Activated naive CD4-positive, alpha-beta T cell treated with anti-CD3 and anti-CD28 coated beads, Interleukin-2, amount 50 U/mL, for 72 hours (primary cell): ENCODE measurements around the gene GALE. TPM values are rescaled to one million over a fixed set of nuclear protein-coding genes. Genes with fewer than 3 reads are reported as not detected.
A peak's percentile ranks its signal among the peaks of the same experiment; 100 is the strongest.
"Not testable (repeated sequence)": the region's sequence is repeated elsewhere in the genome, so short reads cannot be mapped to it uniquely, and the experiment has no call there.

Source experiments
- ATAC-seq, 2 donors: fragments of 150-1000 bp; cut with Tn5 transposase; 2 replicates each; pipeline ENCODE4 v1.10.0; 2021; ENCODE audit warnings: mild to moderate bottlenecking in 2 of 2, moderate library complexity in 2 of 2
- DNase-seq, 2 donors: peaks; one replicate each; pipeline ENCODE4 v3.0.0; 2021 to 2022; ENCODE audit warnings: low spot score in 2 of 2
- H3K27ac Mint-ChIP-seq, 2 donors: one replicate each; pipeline ENCODE4 v1.8.0; 2022; ENCODE audit warnings: mild to moderate bottlenecking in 2 of 2, mixed read lengths in 2 of 2
- H3K36me3 Mint-ChIP-seq, 2 donors: one replicate each; pipeline ENCODE4 v1.8.0; 2022; ENCODE audit warnings: mixed read lengths in 2 of 2
- H3K9me3 Mint-ChIP-seq, 2 donors: one replicate each; pipeline ENCODE4 v1.8.0; 2022; ENCODE audit warnings: mixed read lengths in 2 of 2
- total RNA-seq, 2 donors: library from RNA; stranded (reverse); gene quantifications; one replicate each; pipeline ENCODE4 v1.2.3, GENCODE V29; 2022

The GALE gene
- total RNA-seq, 2 donors from 2014 or later = 43.6 to 53.2 TPM

GRCh38 chr1:23817633-23818032 lies 17.1 kb upstream of the GALE start:
- DNase-seq (peak in 1 of 2 donors; percentile 7), ATAC-seq (peak in 1 of 2 donors; percentile 37)
- peak overlapping the region in 1 of 2 donors; percentile 16 for H3K27ac Mint-ChIP-seq
- no peaks in the 10 kb centered on the region for H3K9me3 Mint-ChIP-seq
- H3K36me3 Mint-ChIP-seq = no peaks in the 10 kb centered on the region

- Mint-ChIP-seq H3K36me3 (no peaks in the 10 kb centered on the region), H3K9me3 (no peaks in the 10 kb centered on the region), H3K27ac (no peak overlapping the region)
- ATAC-seq (no peak), DNase-seq (peak in 1 of 2 donors; percentile 20)
Measured at GRCh38 chr1:23816906-23817305, 16.4 kb upstream of the GALE start.

- Mint-ChIP-seq H3K27ac (no peak overlapping the region), H3K36me3 (no peaks in the 10 kb centered on the region), H3K9me3 (no peaks in the 10 kb centered on the region)
- DNase-seq = peak in 1 of 2 donors; percentile 33
- no peak for ATAC-seq
Measured at GRCh38 chr1:23816361-23816760, 15.8 kb upstream of the GALE start.

- H3K9me3 Mint-ChIP-seq = no peaks in the 10 kb centered on the region
Measured at GRCh38 chr1:23814016-23814415, 13.5 kb upstream of the GALE start.

GRCh38 chr1:23810818-23811540 lies 10.4 kb upstream of the GALE start:
- Mint-ChIP-seq H3K36me3 (no peaks in the 10 kb centered on the region), H3K27ac (peak overlapping the region; percentile 19 to 56), H3K9me3 (no peaks in the 10 kb centered on the region)
- DNase-seq (peak in 1 of 2 donors; percentile 69), ATAC-seq (peak; percentile 68 to 70)

More at GRCh38 chr1:23814016-23814415, 13.5 kb upstream of the GALE start:
- Mint-ChIP-seq H3K27ac (no peak overlapping the region), H3K36me3 (no peaks in the 10 kb centered on the region)
- no peak for DNase-seq
- no peak for ATAC-seq

- DNase-seq (peak in 1 of 2 donors; percentile 82), ATAC-seq (peak; percentile 86 to 92)
- Mint-ChIP-seq H3K9me3 (no peaks in the 10 kb centered on the region), H3K36me3 (no peaks in the 10 kb centered on the region), H3K27ac (no peak overlapping the region)
Measured at GRCh38 chr1:23809751-23810171, 9.2 kb upstream of the GALE start.

- ATAC-seq (no peak), DNase-seq (no peak)
- Mint-ChIP-seq H3K36me3 (no peaks in the 10 kb centered on the region), H3K27ac (peak overlapping the region; percentile 8 to 12), H3K9me3 (no peaks in the 10 kb centered on the region)
Measured at GRCh38 chr1:23807453-23807852, 6.9 kb upstream of the GALE start.

- peak overlapping the region; percentile 8 to 86 for H3K27ac Mint-ChIP-seq
- H3K9me3 Mint-ChIP-seq = no peaks in the 10 kb centered on the region
- DNase-seq (no peak), ATAC-seq (no peak)
- no peaks in the 10 kb centered on the region for H3K36me3 Mint-ChIP-seq
Measured at GRCh38 chr1:23806280-23806679, 5.7 kb upstream of the GALE start.

GRCh38 chr1:23805025-23805424 lies 4.5 kb upstream of the GALE start:
- Mint-ChIP-seq H3K27ac (peak overlapping the region; percentile 8 to 80), H3K9me3 (no peaks in the 10 kb centered on the region), H3K36me3 (peaks cover under 1% of the 10 kb centered on the region in 2 donors)
- no peak for ATAC-seq
- no peak for DNase-seq

GRCh38 chr1:23804183-23804835 lies 3.8 kb upstream of the GALE start:
- H3K36me3 Mint-ChIP-seq = peaks cover 5 to 6% of the 10 kb centered on the region in 2 donors
- no peaks in the 10 kb centered on the region for H3K9me3 Mint-ChIP-seq
- DNase-seq (no peak), ATAC-seq (no peak)
- H3K27ac Mint-ChIP-seq = peak overlapping the region; percentile 8 to 72

- no peak for ATAC-seq
- Mint-ChIP-seq H3K27ac (peak overlapping the region; percentile 8 to 72), H3K9me3 (no peaks in the 10 kb centered on the region), H3K36me3 (peaks cover 6 to 7% of the 10 kb centered on the region in 2 donors)
- DNase-seq = no peak
Measured at GRCh38 chr1:23803674-23804073, 3.1 kb upstream of the GALE start.

GRCh38 chr1:23802809-23803342 lies 2.3 kb upstream of the GALE start:
- not testable (repeated sequence) for DNase-seq, ATAC-seq, H3K9me3 Mint-ChIP-seq
- Mint-ChIP-seq H3K27ac (peak overlapping the region in 1 of 2 donors; percentile 31), H3K36me3 (peaks cover 6 to 10% of the 10 kb centered on the region in 2 donors)

GRCh38 chr1:23801876-23802275 lies 1.3 kb upstream of the GALE start:
- Mint-ChIP-seq H3K9me3 (no peaks in the 10 kb centered on the region), H3K36me3 (peaks cover 6 to 10% of the 10 kb centered on the region in 2 donors), H3K27ac (peak overlapping the region in 1 of 2 donors; percentile 31)
- ATAC-seq = no peak
- no peak for DNase-seq

GRCh38 chr1:23801338-23801748 lies 789 bp upstream of the GALE start:
- ATAC-seq = no peak
- H3K27ac Mint-ChIP-seq = peak overlapping the region; percentile 55 to 92
- peaks cover 6 to 10% of the 10 kb centered on the region in 2 donors for H3K36me3 Mint-ChIP-seq
- no peaks in the 10 kb centered on the region for H3K9me3 Mint-ChIP-seq
- no peak for DNase-seq

GRCh38 chr1:23799570-23800399 lies 769 bp downstream of the GALE start:
- H3K9me3 Mint-ChIP-seq = no peaks in the 10 kb centered on the region
- ATAC-seq = peak; percentile 12 to 62
- peaks cover 6 to 10% of the 10 kb centered on the region in 2 donors for H3K36me3 Mint-ChIP-seq
- DNase-seq = peak; percentile 27 to 75
- peak overlapping the region; percentile 92 to 97 for H3K27ac Mint-ChIP-seq

- no peak for ATAC-seq
- Mint-ChIP-seq H3K36me3 (peaks cover 6 to 10% of the 10 kb centered on the region in 2 donors), H3K9me3 (no peaks in the 10 kb centered on the region), H3K27ac (peak overlapping the region in 1 of 2 donors; percentile 92)
- no peak for DNase-seq
Measured at GRCh38 chr1:23799255-23799569, 1.3 kb downstream of the GALE start.
